Uterus (tissue), 2 donors: Measurements from ENCODE around the gene MINDY4.

Source experiments
- CTCF ChIP-seq, 4 experiments: fragments of 200-600 bp in 2 of 4; fragments of 450-650 bp in 2 of 4; sonication (generic) in 2 of 4; IDR thresholded peaks; one replicate each; pipeline ENCODE4 v1.5.1; 2016 to 2019; ENCODE audit warnings: antibody characterized with exemption in 4 of 4, mild to moderate bottlenecking in 2 of 4, moderate library complexity in 1 of 4
- POLR2A ChIP-seq, 2 donors: fragments of 450-650 bp; IDR thresholded peaks; one replicate each; pipeline ENCODE4 v1.6.1; 2016; ENCODE audit warnings: antibody characterized with exemption in 2 of 2, mild to moderate bottlenecking in 1 of 2, moderate library complexity in 1 of 2

- TF ChIP-seq POLR2A (IDR thresholded peaks at IDR 0.05) (no peak), CTCF (IDR thresholded peaks at IDR 0.05) (no peak)
Measured at GRCh38 chr7:30757342-30757692, 13.9 kb upstream of the MINDY4 start.
